K562 (cell line): ENCODE data around the gene RCOR2. TPM values are rescaled to one million over a fixed set of nuclear protein-coding genes. Genes with fewer than 3 reads are reported as not detected.

Source experiments
- ARID4B ChIP-seq: sonication (generic); formaldehyde crosslinking; IDR thresholded peaks from 2 replicates; pipeline ENCODE4 v1.8.0; 2022; ENCODE audit warnings: mild to moderate bottlenecking, missing genetic modification reagents
- CAMTA2 ChIP-seq: fragments of 250-450 bp; sonication (Bioruptor Pico); conservative IDR thresholded peaks from 2 replicates; pipeline ENCODE4 v1.5.1; 2022
- CHD2 ChIP-seq: IDR thresholded peaks from 2 replicates; pipeline ENCODE4 v1.6.1; 2011; ENCODE audit warnings: low read depth, low read length
- CTCFL ChIP-seq: IDR thresholded peaks from 2 replicates; pipeline ENCODE4 v1.6.1; 2011; ENCODE audit warnings: borderline replicate concordance, low read depth, mild to moderate bottlenecking, moderate library complexity, low read length; ENCODE audit not compliant: insufficient read depth, poor library complexity, severe bottlenecking
- MAX ChIP-seq: sonication (generic); formaldehyde crosslinking; IDR thresholded peaks from 2 replicates; pipeline ENCODE4 v1.9.0; 2022; ENCODE audit warnings: mild to moderate bottlenecking, missing genetic modification reagents
- MCM5 ChIP-seq: fragments of 450-650 bp; IDR thresholded peaks from 2 replicates; pipeline ENCODE4 v1.6.1; 2016; ENCODE audit warnings: low read depth
- MYC ChIP-seq, 2 experiments: fragments of 250-450 bp in 1 of 2; sonication (Bioruptor Pico) in 1 of 2; IDR thresholded peaks; 2 replicates each; pipeline versions ENCODE4 v1.5.1 to v1.6.1; 2012 to 2021; ENCODE audit warnings: low read depth in 2 of 2, borderline replicate concordance in 1 of 2, improper control_type of control experiment in 1 of 2, low read length in 1 of 2, mild to moderate bottlenecking in 1 of 2, moderate library complexity in 1 of 2
- NEUROD1 ChIP-seq: fragments of 150-350 bp; IDR thresholded peaks from 2 replicates; pipeline ENCODE4 v1.6.1; 2014; ENCODE audit warnings: borderline replicate concordance, low read length, low read depth; ENCODE audit not compliant: partially characterized antibody
- RB1 ChIP-seq: fragments of 450-650 bp; IDR thresholded peaks from 2 replicates; pipeline ENCODE4 v1.6.1; 2017; ENCODE audit warnings: low read depth, mild to moderate bottlenecking
- RCOR1 ChIP-seq, 2 experiments: IDR thresholded peaks; 2 replicates each; pipeline ENCODE4 v1.6.1; 2012; ENCODE audit warnings: low read depth in 2 of 2, low read length in 2 of 2, borderline replicate concordance in 1 of 2, improper control_type of control experiment in 1 of 2
- SP1 ChIP-seq: sonication (generic); formaldehyde crosslinking; IDR thresholded peaks from 2 replicates; pipeline ENCODE4 v1.8.1; 2022; ENCODE audit warnings: mild to moderate bottlenecking, missing genetic modification reagents
- TAF1 ChIP-seq: IDR thresholded peaks from 2 replicates; pipeline ENCODE4 v1.6.1; 2011; ENCODE audit warnings: mild to moderate bottlenecking, low read length, moderate library complexity; ENCODE audit not compliant: insufficient read depth, control insufficient read depth, severe bottlenecking; ENCODE audit errors: extremely low read depth
- TFAP4 ChIP-seq: sonication (generic); formaldehyde crosslinking; IDR thresholded peaks from 2 replicates; pipeline ENCODE4 v1.8.0; 2022; ENCODE audit warnings: missing genetic modification reagents, mild to moderate bottlenecking, moderate library complexity, borderline replicate concordance
- UBTF ChIP-seq, 2 experiments: IDR thresholded peaks; 2 replicates each; pipeline ENCODE4 v1.6.1; 2012; ENCODE audit warnings: improper control_type of control experiment in 2 of 2, low read depth in 2 of 2, low read length in 2 of 2, borderline replicate concordance in 1 of 2
- polyA plus RNA-seq, 8 experiments: library from polyadenylated mRNA; depleted of rRNA in 4 of 8; stranded (reverse) in 5 of 8; unstranded in 3 of 8; fragments of >200 nt; fragmentation: Nextera tagmentation in 2 of 8; fragmentation: Illumina TruSeq in 1 of 8; extraction: Ambion mirVana in 2 of 8; extraction: Trizol in 1 of 8; gene quantifications; 2 replicates each; pipeline versions ENCODE4 v1.2.1 to v1.2.3, GENCODE V29; 2011 to 2014; ENCODE audit warnings: inconsistent platforms in 1 of 8, missing spikeins in 1 of 8
- total RNA-seq, 7 experiments: library from RNA; depleted of rRNA in 6 of 7; stranded (reverse); fragments of >200 nt in 6 of 7; fragmentation: Illumina TruSeq in 2 of 7; extraction: Trizol in 2 of 7; gene quantifications; 2 replicates each; pipeline versions ENCODE4 v1.2.1 to v1.2.3, GENCODE V29; 2011 to 2021; ENCODE audit warnings: low replicate concordance in 1 of 7

The RCOR2 gene
- total and polyA plus RNA-seq, 9 of the 15 experiments (the other 6 are each of a cell fraction or from before 2014, with no cell fraction given), result 0.04 to 6.5 (median 2.5) TPM; not detected in 1

GRCh38 chr11:63916837-63917691 is at the start of gene RCOR2 (continued):
- peak; percentile 10 for TF ChIP-seq NEUROD1
- TF ChIP-seq RB1, result peak; percentile 54; the same call in 1 of the 2 replicates
- peak; percentile 13 to 49; a peak in 1 of 4 replicates for TF ChIP-seq UBTF (IDR thresholded peaks at IDR 0.05; ENCODE audit: borderline replicate concordance in 1 of 2, low read depth in 2 of 2, low read length in 2 of 2)
- TF ChIP-seq SP1 (CRISPR knock-in tag), result 0 out of 2 replicates have a peak, but pooled peaks have one; percentile 27
- TF ChIP-seq MAX (CRISPR knock-in tag), result peak; percentile 24; the same call in 1 of the 2 replicates
- TF ChIP-seq TFAP4 (CRISPR knock-in tag), result peak; percentile 76
- TF ChIP-seq RCOR1 (IDR thresholded peaks at IDR 0.05; ENCODE audit: borderline replicate concordance in 1 of 2, low read depth in 2 of 2, low read length in 2 of 2), result peak in 1 of 2 experiments; percentile 19; a peak in 1 of 4 replicates
- TF ChIP-seq MCM5, result no peak
- no peak for TF ChIP-seq CAMTA2
- peak; percentile 52; the same call in 1 of the 2 replicates for TF ChIP-seq ARID4B (CRISPR knock-in tag)
- TF ChIP-seq TAF1, result peak; percentile 83
- no peak for TF ChIP-seq CTCFL
- 0 out of 2 replicates have a peak, but pooled peaks have one; percentile 10 for TF ChIP-seq MYC (IDR thresholded peaks at IDR 0.05; ENCODE audit: low read depth, low read length)
- TF ChIP-seq MYC (CRISPR knock-in tag; IDR thresholded peaks at IDR 0.05; ENCODE audit: borderline replicate concordance, low read depth), result no peak
- TF ChIP-seq CHD2, result peak; percentile 76
